ENCODE results near the gene DOCK2.

The DOCK2 gene

GRCh38 chr5:169862391-169862811 lies 225.3 kb downstream of the DOCK2 start:
- H2AFZ ChIP-seq (ENCODE audit: low read depth): no peak overlapping the region
- no peak overlapping the region for H3K4me2 ChIP-seq
- H3K4me3 ChIP-seq (IDR thresholded peaks at IDR 0.05; ENCODE audit: insufficient read depth, low read depth, low read length): no peak overlapping the region
- no peak overlapping the region for H3K27ac ChIP-seq
- no peaks in the 10 kb centered on the region for H3K27me3 ChIP-seq (ENCODE audit: insufficient read depth, low read depth)
- no peak overlapping the region for H3K9ac ChIP-seq
- no peaks in the 10 kb centered on the region for H3K36me3 ChIP-seq (ENCODE audit: insufficient read depth)
- no peak for TF ChIP-seq CTCF (conservative IDR thresholded peaks at IDR 0.05; ENCODE audit: low read depth, low read length)
- H3K4me1 ChIP-seq (ENCODE audit: low read depth, poor library complexity, severe bottlenecking): no peaks in the 10 kb centered on the region
- no peaks in the 10 kb centered on the region for H4K20me1 ChIP-seq (ENCODE audit: insufficient read depth)
- no peaks in the 10 kb centered on the region for H3K79me2 ChIP-seq (ENCODE audit: insufficient read depth, low read depth)

GRCh38 chr5:169864483-169864882 lies 227.4 kb downstream of the DOCK2 start:
- H3K9ac ChIP-seq: no peak overlapping the region
- no peaks in the 10 kb centered on the region for H3K79me2 ChIP-seq (ENCODE audit: insufficient read depth, low read depth)
- H3K4me3 ChIP-seq (IDR thresholded peaks at IDR 0.05; ENCODE audit: insufficient read depth, low read depth, low read length): no peak overlapping the region
- no peak overlapping the region for H3K4me2 ChIP-seq
- no peak for TF ChIP-seq CTCF (conservative IDR thresholded peaks at IDR 0.05; ENCODE audit: low read depth, low read length)
- H4K20me1 ChIP-seq (ENCODE audit: insufficient read depth): no peaks in the 10 kb centered on the region
- H3K27me3 ChIP-seq (ENCODE audit: insufficient read depth, low read depth): no peaks in the 10 kb centered on the region
- no peak overlapping the region for H3K27ac ChIP-seq
- no peaks in the 10 kb centered on the region for H3K4me1 ChIP-seq (ENCODE audit: low read depth, poor library complexity, severe bottlenecking)
- no peak overlapping the region for H2AFZ ChIP-seq (ENCODE audit: low read depth)
- no peaks in the 10 kb centered on the region for H3K36me3 ChIP-seq (ENCODE audit: insufficient read depth)

DNA sequence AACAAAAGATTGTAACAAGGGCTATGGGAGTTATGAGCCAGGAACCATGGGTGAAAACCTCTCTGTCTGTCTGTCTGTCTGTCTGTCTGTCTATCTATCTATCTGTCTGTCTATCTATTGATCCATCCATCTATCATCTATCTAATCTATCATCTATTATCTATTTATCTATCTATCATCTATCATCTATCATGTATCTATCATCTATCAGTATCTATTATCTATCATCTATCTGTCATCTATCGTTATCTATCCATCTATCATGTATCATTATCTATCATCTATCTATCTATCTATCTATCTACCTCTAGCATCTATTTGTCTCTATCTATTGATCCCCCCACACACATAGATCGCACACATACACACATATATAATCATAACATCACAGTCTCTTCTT lies 230.3 kb downstream of the DOCK2 start:
- H2AFZ ChIP-seq (ENCODE audit: low read depth): no peak overlapping the region
- no peaks in the 10 kb centered on the region for H3K79me2 ChIP-seq (ENCODE audit: insufficient read depth, low read depth)
- H3K4me3 ChIP-seq (IDR thresholded peaks at IDR 0.05; ENCODE audit: insufficient read depth, low read depth, low read length): no peak overlapping the region
- H3K27me3 ChIP-seq (ENCODE audit: insufficient read depth, low read depth): no peaks in the 10 kb centered on the region
- no peak overlapping the region for H3K4me2 ChIP-seq
- H3K4me1 ChIP-seq (ENCODE audit: low read depth, poor library complexity, severe bottlenecking): no peaks in the 10 kb centered on the region
- H3K27ac ChIP-seq: no peak overlapping the region
- no peaks in the 10 kb centered on the region for H4K20me1 ChIP-seq (ENCODE audit: insufficient read depth)
- no peak for TF ChIP-seq CTCF (conservative IDR thresholded peaks at IDR 0.05; ENCODE audit: low read depth, low read length)
- H3K36me3 ChIP-seq (ENCODE audit: insufficient read depth): no peaks in the 10 kb centered on the region
- no peak overlapping the region for H3K9ac ChIP-seq

DNA sequence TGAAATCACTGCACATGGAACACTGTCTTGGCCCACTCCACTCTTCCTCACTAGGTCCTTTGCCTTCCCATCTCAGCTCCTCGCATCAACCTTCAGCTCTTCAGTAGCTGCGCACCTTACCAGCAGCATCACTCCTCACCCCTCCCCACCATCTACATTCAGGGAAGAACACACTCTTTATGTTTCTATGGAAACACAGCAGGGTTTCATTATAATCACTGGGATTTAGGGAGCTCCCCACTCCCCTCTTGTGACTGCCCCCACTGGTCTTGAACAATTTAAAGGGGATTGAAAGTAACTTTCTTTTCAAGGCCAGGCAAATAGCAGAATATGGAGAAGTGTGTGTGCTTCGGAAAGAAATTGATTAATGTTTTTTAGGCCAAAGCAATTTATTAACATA lies 232.0 kb downstream of the DOCK2 start:
- H3K9ac ChIP-seq: no peak overlapping the region
- no peaks in the 10 kb centered on the region for H3K36me3 ChIP-seq (ENCODE audit: insufficient read depth)

More for the DNA sequence above, 232.0 kb downstream of the DOCK2 start:
- H3K27ac ChIP-seq: no peak overlapping the region
- H2AFZ ChIP-seq (ENCODE audit: low read depth): no peak overlapping the region
- no peak for TF ChIP-seq CTCF (conservative IDR thresholded peaks at IDR 0.05; ENCODE audit: low read depth, low read length)
- no peaks in the 10 kb centered on the region for H3K79me2 ChIP-seq (ENCODE audit: insufficient read depth, low read depth)
- H3K4me1 ChIP-seq (ENCODE audit: low read depth, poor library complexity, severe bottlenecking): no peaks in the 10 kb centered on the region
- no peaks in the 10 kb centered on the region for H4K20me1 ChIP-seq (ENCODE audit: insufficient read depth)
- no peak overlapping the region for H3K4me2 ChIP-seq
- no peak overlapping the region for H3K4me3 ChIP-seq (IDR thresholded peaks at IDR 0.05; ENCODE audit: insufficient read depth, low read depth, low read length)
- no peaks in the 10 kb centered on the region for H3K27me3 ChIP-seq (ENCODE audit: insufficient read depth, low read depth)

Data from KMS-11 (cell line).